ENCODE data around the gene WASF3.

The WASF3 gene

GRCh38 chr13:26590379-26590778, 32.9 kb downstream of the WASF3 start:
- no peaks in the 10 kb centered on the region for H3K9me3 ChIP-seq (ENCODE audit: insufficient read depth, low read length, severe bottlenecking)
- no peak overlapping the region for H3K4me2 ChIP-seq (ENCODE audit: insufficient read depth, low read length)
- H2AFZ ChIP-seq (ENCODE audit: low read depth, low read length): no peak overlapping the region
- DNase-seq (no peak), ATAC-seq (ENCODE audit: insufficient read depth, low read depth) (no peak)
- no peak overlapping the region for H3K4me3 ChIP-seq (ENCODE audit: low read depth in 1 of 2, low read length in 2 of 2)
- H3K79me2 ChIP-seq (ENCODE audit: insufficient read depth, low read length): no peaks in the 10 kb centered on the region
- no peak overlapping the region for H3K9ac ChIP-seq (ENCODE audit: low read depth, low read length)
- no peaks in the 10 kb centered on the region for H4K20me1 ChIP-seq (ENCODE audit: insufficient read depth, low read length)
- H3K27me3 ChIP-seq (ENCODE audit: insufficient read depth, low read length, poor library complexity): peaks cover 30% of the 10 kb centered on the region
- no peaks in the 10 kb centered on the region for H3K36me3 ChIP-seq (ENCODE audit: insufficient read depth, low read length)
- H3K4me1 ChIP-seq (ENCODE audit: insufficient read depth, low read length): no peaks in the 10 kb centered on the region
- TF ChIP-seq EZH2 (IDR thresholded peaks at IDR 0.05; ENCODE audit: borderline replicate concordance, low read depth, low read length, severe bottlenecking): no peak
- no peak for TF ChIP-seq CTCF (IDR thresholded peaks at IDR 0.05; ENCODE audit: borderline replicate concordance, extremely low read depth, low read length, poor library complexity, severe bottlenecking)
- no peak overlapping the region for H3K27ac ChIP-seq (ENCODE audit: low read length)

- Histone ChIP-seq H3K79me2 (ENCODE audit: insufficient read depth, low read length) (no peaks in the 10 kb centered on the region), H3K4me1 (ENCODE audit: insufficient read depth, low read length) (no peaks in the 10 kb centered on the region)
- no peak for TF ChIP-seq EZH2 (IDR thresholded peaks at IDR 0.05; ENCODE audit: borderline replicate concordance, low read depth, low read length, severe bottlenecking)
- TF ChIP-seq CTCF (IDR thresholded peaks at IDR 0.05; ENCODE audit: borderline replicate concordance, extremely low read depth, low read length, poor library complexity, severe bottlenecking): no peak
These were observed 33.5 kb downstream of the WASF3 start for GRCh38 chr13:26590951-26591350.

GRCh38 chr13:26591672-26592071, 34.2 kb downstream of the WASF3 start:
- Histone ChIP-seq H3K9ac (ENCODE audit: low read depth, low read length) (no peak overlapping the region), H4K20me1 (ENCODE audit: insufficient read depth, low read length) (no peaks in the 10 kb centered on the region), H3K9me3 (ENCODE audit: insufficient read depth, low read length, severe bottlenecking) (no peaks in the 10 kb centered on the region), H3K4me2 (ENCODE audit: insufficient read depth, low read length) (no peak overlapping the region), H3K27me3 (ENCODE audit: insufficient read depth, low read length, poor library complexity) (peaks cover 25% of the 10 kb centered on the region), H3K27ac (ENCODE audit: low read length) (no peak overlapping the region), H2AFZ (ENCODE audit: low read depth, low read length) (no peak overlapping the region), H3K36me3 (ENCODE audit: insufficient read depth, low read length) (no peaks in the 10 kb centered on the region), H3K79me2 (ENCODE audit: insufficient read depth, low read length) (no peaks in the 10 kb centered on the region), H3K4me1 (ENCODE audit: insufficient read depth, low read length) (no peaks in the 10 kb centered on the region), H3K4me3 (ENCODE audit: low read depth in 1 of 2, low read length in 2 of 2) (no peak overlapping the region)
- ATAC-seq (ENCODE audit: insufficient read depth, low read depth): no peak
- DNase-seq: no peak
- TF ChIP-seq CTCF (IDR thresholded peaks at IDR 0.05; ENCODE audit: borderline replicate concordance, extremely low read depth, low read length, poor library complexity, severe bottlenecking) (no peak), EZH2 (IDR thresholded peaks at IDR 0.05; ENCODE audit: borderline replicate concordance, low read depth, low read length, severe bottlenecking) (no peak)

More at GRCh38 chr13:26590951-26591350, 33.5 kb downstream of the WASF3 start:
- no peak for ATAC-seq (ENCODE audit: insufficient read depth, low read depth)
- H3K27ac ChIP-seq (ENCODE audit: low read length): no peak overlapping the region
- H3K9me3 ChIP-seq (ENCODE audit: insufficient read depth, low read length, severe bottlenecking): no peaks in the 10 kb centered on the region
- no peak overlapping the region for H3K4me2 ChIP-seq (ENCODE audit: insufficient read depth, low read length)
- no peak overlapping the region for H2AFZ ChIP-seq (ENCODE audit: low read depth, low read length)
- no peak overlapping the region for H3K9ac ChIP-seq (ENCODE audit: low read depth, low read length)
- peaks cover 25% of the 10 kb centered on the region for H3K27me3 ChIP-seq (ENCODE audit: insufficient read depth, low read length, poor library complexity)
- no peaks in the 10 kb centered on the region for H3K36me3 ChIP-seq (ENCODE audit: insufficient read depth, low read length)
- H4K20me1 ChIP-seq (ENCODE audit: insufficient read depth, low read length): no peaks in the 10 kb centered on the region
- no peak for DNase-seq
- H3K4me3 ChIP-seq (ENCODE audit: low read depth in 1 of 2, low read length in 2 of 2): no peak overlapping the region

GRCh38 chr13:26593661-26594060, 36.2 kb downstream of the WASF3 start:
- no peak for DNase-seq
- no peak for TF ChIP-seq CTCF (IDR thresholded peaks at IDR 0.05; ENCODE audit: borderline replicate concordance, extremely low read depth, low read length, poor library complexity, severe bottlenecking)
- TF ChIP-seq EZH2 (IDR thresholded peaks at IDR 0.05; ENCODE audit: borderline replicate concordance, low read depth, low read length, severe bottlenecking): no peak
- H2AFZ ChIP-seq (ENCODE audit: low read depth, low read length): no peak overlapping the region
- no peaks in the 10 kb centered on the region for H4K20me1 ChIP-seq (ENCODE audit: insufficient read depth, low read length)
- H3K4me1 ChIP-seq (ENCODE audit: insufficient read depth, low read length): no peaks in the 10 kb centered on the region
- H3K9ac ChIP-seq (ENCODE audit: low read depth, low read length): no peak overlapping the region
- peaks cover 17% of the 10 kb centered on the region for H3K27me3 ChIP-seq (ENCODE audit: insufficient read depth, low read length, poor library complexity)
- no peaks in the 10 kb centered on the region for H3K9me3 ChIP-seq (ENCODE audit: insufficient read depth, low read length, severe bottlenecking)
- no peak for ATAC-seq (ENCODE audit: insufficient read depth, low read depth)
- no peak overlapping the region for H3K4me3 ChIP-seq (ENCODE audit: low read depth in 1 of 2, low read length in 2 of 2)
- no peak overlapping the region for H3K4me2 ChIP-seq (ENCODE audit: insufficient read depth, low read length)
- H3K36me3 ChIP-seq (ENCODE audit: insufficient read depth, low read length): no peaks in the 10 kb centered on the region
- no peak overlapping the region for H3K27ac ChIP-seq (ENCODE audit: low read length)
- no peaks in the 10 kb centered on the region for H3K79me2 ChIP-seq (ENCODE audit: insufficient read depth, low read length)

Data from DND-41 (cell line).